HEK293T (cell line): ENCODE results near the gene PRIM1.

ENCODE experiments used
- ARNT ChIP-seq: fragments of 450-650 bp; IDR thresholded peaks from 2 replicates; pipeline ENCODE4 v1.6.1; 2017; ENCODE audit warnings: mild to moderate bottlenecking
- BHLHE40 ChIP-seq: fragments of 450-650 bp; IDR thresholded peaks from 2 replicates; pipeline ENCODE4 v1.6.1; 2016; ENCODE audit warnings: mild to moderate bottlenecking, moderate library complexity, borderline replicate concordance
- CTBP1 ChIP-seq: fragments of 450-650 bp; IDR thresholded peaks from 2 replicates; pipeline ENCODE4 v1.6.1; 2016; ENCODE audit warnings: borderline replicate concordance
- ELF4 ChIP-seq: fragments of 450-650 bp; IDR thresholded peaks from 2 replicates; pipeline ENCODE4 v1.6.1; 2017; ENCODE audit warnings: antibody characterized with exemption
- FOXA1 ChIP-seq: fragments of 450-650 bp; IDR thresholded peaks from 2 replicates; pipeline ENCODE4 v1.6.1; 2016; ENCODE audit warnings: mild to moderate bottlenecking
- FOXK2 ChIP-seq: fragments of 450-650 bp; IDR thresholded peaks from 2 replicates; pipeline ENCODE4 v1.6.1; 2016; ENCODE audit warnings: mild to moderate bottlenecking
- FOXM1 ChIP-seq: fragments of 450-650 bp; IDR thresholded peaks from 2 replicates; pipeline ENCODE4 v1.6.1; 2017; ENCODE audit warnings: mild to moderate bottlenecking, borderline replicate concordance
- HDGF ChIP-seq: fragments of 450-650 bp; IDR thresholded peaks from 2 replicates; pipeline ENCODE4 v1.6.1; 2017; ENCODE audit warnings: antibody characterized with exemption, borderline replicate concordance
- L3MBTL2 ChIP-seq: fragments of 450-650 bp; conservative IDR thresholded peaks from 2 replicates; pipeline ENCODE4 v1.6.1; 2016; ENCODE audit warnings: mild to moderate bottlenecking
- NFRKB ChIP-seq: fragments of 450-650 bp; IDR thresholded peaks from 2 replicates; pipeline ENCODE4 v1.6.1; 2016; ENCODE audit warnings: mild to moderate bottlenecking, moderate library complexity
- PKNOX1 ChIP-seq: fragments of 450-650 bp; IDR thresholded peaks from 2 replicates; pipeline ENCODE4 v1.6.1; 2016
- SP1 ChIP-seq: fragments of 450-650 bp; IDR thresholded peaks from 2 replicates; pipeline ENCODE4 v1.6.1; 2017
- SUZ12 ChIP-seq: fragments of 450-650 bp; IDR thresholded peaks from 2 replicates; pipeline ENCODE4 v1.6.1; 2016; ENCODE audit warnings: mild to moderate bottlenecking
- ZNF384 ChIP-seq: fragments of 450-650 bp; IDR thresholded peaks from 2 replicates; pipeline ENCODE4 v1.6.1; 2016

GRCh38 chr12:56769868-56770267 lies 17.7 kb upstream of the PRIM1 start:
- TF ChIP-seq NFRKB = no peak
- TF ChIP-seq SP1 = no peak
- TF ChIP-seq HDGF = no peak
- no peak for TF ChIP-seq FOXM1
- no peak for TF ChIP-seq FOXA1
- TF ChIP-seq ZNF384 = no peak
- no peak for TF ChIP-seq PKNOX1
- no peak for TF ChIP-seq L3MBTL2
- TF ChIP-seq BHLHE40 = no peak
- TF ChIP-seq SUZ12 = no peak
- TF ChIP-seq CTBP1 = no peak
- TF ChIP-seq ELF4 = no peak
- no peak for TF ChIP-seq FOXK2
- TF ChIP-seq ARNT = no peak
